Activated CD8-positive, alpha-beta memory T cell treated with anti-CD3 and anti-CD28 coated beads, Interleukin-2, amount 50 U/mL, for 1 hour (primary cell): ENCODE data around the gene ARHGAP6.
"Not testable (repeated sequence)": the region's sequence is repeated elsewhere in the genome, so short reads cannot be mapped to it uniquely, and the experiment has no call there.

Experiments
- DNase-seq: peaks from one replicate; pipeline ENCODE4 v3.0.0-alpha.2; 2020; ENCODE audit errors: extremely low read depth

The ARHGAP6 gene

DNA sequence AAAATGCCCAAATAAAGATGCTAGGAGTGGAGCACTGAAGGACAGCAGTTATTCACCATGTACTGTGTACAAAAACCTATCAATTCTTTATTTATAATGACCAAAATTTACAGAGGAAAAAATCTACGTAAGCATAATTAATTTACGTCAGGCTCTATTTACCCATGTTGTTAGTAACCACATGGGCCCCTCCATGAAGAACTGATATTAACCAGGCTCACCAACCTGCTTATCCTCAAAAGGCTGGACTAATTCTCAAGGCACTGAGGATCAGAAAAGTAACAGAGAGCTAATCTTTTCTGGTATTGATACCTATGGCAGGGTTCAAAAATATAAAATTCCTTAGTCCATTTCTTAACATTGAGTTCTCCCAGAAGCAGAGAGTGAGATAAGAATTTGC, 140.0 kb downstream of the ARHGAP6 start:
- no peak for DNase-seq

DNA sequence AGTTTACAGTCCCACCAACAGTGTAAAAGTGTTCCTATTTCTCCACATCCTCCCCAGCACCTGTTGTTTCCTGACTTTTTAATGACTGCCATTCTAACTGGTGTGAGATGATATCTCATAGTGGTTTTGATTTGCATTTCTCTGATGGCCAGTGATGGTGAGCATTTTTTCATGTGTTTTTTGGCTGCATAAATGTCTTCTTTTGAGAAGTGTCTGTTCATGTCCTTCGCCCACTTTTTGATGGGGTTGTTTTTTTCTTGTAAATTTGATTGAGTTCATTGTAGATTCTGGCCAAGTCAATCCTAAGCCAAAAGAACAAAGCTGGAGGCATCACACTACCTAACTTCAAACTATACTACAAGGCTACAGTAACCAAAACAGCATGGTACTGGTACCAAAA, 146.5 kb downstream of the ARHGAP6 start:
- DNase-seq = not testable (repeated sequence)

DNA sequence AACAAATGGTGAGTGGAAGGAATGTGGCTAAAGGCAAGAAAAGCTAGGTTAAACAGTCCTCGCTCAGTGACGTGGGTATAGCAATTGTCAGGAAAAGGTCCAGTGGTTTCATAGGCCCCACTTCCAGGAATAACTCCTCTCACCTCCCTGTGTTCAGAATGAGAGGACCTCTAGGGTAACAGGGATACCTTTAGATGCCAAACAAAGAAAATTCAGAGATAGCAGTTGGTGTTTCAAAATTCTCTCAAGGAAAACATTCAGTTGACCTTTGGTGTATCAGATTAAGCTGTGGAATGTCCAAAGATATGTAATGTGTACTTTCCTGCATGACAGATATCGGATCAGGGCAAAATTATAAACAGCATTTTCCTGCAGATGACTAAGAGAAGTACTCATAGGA, 155.9 kb downstream of the ARHGAP6 start:
- DNase-seq = no peak

DNA sequence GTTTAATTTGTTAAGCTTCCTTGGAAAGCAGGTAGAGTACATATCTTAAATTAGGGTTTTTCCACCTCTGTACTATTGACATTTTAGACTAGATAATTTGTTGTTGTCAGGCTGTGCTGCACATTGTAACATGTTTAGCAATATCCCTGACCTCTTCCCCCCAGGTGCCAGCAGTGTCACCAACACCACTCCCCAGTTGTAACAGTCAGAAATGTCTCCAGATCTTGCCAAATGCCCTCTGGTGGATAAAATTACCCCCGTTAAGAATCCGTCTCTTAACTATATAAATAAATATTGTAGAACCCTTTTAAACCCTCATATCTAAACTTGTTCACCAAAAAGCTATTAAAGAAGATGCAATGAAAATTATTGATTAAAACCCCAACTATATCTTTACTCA, 161.5 kb downstream of the ARHGAP6 start:
- no peak for DNase-seq

DNA sequence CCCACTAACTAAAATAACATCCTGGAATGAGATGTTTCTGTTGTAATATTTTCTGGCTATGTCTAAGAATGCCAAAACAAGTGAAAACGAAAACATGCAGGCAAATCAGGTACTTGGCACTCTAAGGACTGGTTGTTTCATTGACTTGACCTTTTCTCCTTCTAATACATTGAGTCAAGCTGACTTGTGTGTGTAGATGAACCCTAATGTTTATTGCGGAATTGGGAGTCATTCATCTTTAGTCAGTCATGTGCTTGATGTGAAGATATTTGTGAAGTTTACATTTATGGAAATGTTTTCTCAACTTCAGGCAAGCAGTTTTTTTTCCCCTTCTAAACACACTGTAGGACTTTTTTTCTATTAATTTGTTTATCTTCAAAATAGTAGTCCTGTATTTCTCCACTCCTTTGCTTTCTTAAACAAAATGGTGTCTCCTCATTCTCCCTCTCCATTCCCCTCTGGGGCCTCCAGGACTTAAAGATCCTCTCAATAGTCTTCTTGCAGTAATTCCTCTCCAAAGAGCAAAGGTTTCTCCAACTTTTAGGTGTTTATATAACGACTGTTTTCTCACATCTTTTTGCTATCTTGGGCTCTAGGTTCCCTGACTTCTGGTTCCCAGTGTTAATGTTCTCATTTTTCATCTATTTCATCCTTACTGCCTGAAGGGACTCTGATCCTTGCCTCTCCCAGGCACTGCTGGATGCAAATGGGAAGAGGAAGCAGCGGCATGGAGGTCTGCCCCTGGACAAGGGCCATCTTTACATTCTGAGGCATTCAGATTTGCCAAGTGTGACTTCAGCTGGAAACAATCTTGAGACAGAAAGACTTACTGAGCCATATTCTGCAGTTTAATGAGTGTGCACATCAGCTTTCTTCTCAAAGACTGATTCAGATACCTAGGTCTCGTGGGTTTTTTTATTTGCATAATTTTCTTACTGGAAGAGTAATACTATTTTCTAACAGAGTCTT, 166.4 kb downstream of the ARHGAP6 start:
- no peak for DNase-seq

DNA sequence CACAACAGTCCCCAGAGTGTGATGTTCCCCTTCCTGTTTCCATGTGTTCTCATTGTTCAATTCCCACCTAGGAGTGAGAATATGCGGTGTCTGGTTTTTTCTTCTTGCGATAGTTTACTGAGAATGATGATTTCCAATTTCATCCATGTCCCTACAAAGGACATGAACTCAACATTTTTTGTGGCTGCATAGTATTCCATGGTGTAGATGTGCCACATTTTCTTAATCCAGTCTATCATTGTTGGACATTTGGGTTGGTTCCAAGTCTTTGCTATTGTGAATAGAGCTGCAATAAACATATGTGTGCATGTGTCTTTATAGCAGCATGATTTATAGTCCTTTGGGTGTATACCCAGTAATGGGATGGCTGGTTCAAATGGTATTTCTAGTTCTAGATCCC, 174.3 kb downstream of the ARHGAP6 start:
- not testable (repeated sequence) for DNase-seq

DNA sequence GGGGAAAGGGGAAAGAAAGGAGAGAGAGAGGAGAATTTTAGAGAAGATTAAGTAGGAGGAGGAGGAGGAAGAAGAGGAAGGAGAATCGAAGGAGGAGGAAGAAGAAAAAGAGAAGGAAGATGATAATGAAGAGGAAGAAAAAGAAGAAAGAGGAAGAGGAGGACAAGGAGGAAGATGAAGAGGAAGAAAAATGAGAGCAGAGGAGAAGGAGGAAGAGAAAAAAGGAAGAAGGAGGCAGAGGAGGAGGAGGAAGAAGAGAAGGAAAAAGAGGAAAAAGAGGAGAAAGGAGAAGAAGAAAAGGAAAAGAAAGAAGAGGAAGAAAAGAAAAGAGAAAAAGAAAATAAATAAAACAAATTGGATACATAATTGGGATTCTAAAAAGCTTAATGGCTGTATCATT, 181.4 kb downstream of the ARHGAP6 start:
- no peak for DNase-seq

DNA sequence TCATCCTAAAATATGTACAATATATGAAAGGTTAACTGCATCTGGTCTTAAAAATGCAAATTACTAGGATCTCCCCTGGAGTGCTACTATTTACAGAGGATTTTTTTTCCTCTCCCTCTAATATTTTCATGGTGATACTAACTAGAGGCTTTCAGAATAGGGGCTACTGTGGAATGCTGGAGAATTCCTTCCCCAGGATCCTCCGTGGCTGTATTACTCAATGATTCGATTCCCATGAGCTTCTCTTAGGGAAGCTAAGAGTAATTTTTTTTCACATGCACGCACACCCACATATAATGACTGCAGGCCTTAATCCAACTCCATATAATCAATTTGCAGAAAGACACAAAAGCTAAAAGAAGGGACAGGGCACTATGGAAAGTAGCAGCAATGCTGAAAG, 184.7 kb downstream of the ARHGAP6 start:
- DNase-seq = no peak

DNA sequence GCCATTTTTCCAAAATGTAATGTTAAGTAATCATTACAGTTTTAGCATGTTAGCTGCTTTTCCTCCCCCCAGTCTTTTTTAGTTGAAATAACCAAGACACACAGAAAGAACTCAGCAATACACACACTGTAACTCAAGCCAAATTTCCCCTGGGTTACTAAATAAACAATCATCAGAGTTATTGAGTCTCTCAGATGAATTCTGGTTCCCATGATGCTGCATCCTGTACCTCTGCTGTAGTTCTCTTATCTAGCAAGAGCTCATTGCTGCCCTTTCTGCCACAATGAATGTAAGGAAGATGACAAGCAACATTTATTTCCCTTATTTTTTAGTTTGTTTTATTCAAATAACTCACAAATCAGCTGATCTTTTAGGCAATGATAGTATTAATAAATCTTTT, 185.1 kb downstream of the ARHGAP6 start:
- DNase-seq = no peak

DNA sequence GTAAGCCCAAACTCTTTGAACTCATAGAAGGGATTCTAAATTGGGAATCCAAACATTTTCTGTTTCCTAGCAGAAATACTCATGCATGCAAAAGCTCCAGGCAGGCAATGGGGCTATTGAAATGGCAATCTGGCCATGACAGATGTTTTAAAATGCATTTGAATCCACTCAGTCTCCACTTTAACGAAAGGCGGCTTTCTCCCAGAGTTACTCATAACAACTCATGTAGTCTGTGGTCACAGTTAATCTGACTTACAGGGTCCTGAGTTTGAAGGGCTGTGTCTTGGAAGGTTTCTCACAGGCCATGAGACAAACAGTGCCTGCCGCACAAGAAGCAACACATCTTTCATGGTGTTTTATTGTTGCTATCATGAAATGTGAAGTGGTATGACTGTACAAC, 186.8 kb downstream of the ARHGAP6 start:
- no peak for DNase-seq

DNA sequence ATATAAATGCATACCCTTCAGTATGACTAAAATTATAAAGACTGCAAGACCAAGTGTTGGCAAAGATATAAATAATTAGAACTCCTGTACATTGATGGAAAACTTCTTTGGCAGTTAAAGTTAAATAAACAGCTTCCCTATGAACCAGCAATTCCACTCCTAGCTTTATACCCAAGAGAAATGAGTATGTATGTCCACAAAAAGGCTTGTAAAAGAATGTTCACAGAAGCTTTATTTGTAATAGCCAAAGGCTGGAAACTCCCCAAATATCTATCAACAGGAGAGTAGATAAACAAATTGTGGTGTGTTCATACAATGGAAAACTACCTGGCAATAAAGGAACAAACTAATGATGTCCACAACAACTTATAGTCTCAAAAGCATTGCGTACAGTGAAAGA, 187.7 kb downstream of the ARHGAP6 start:
- no peak for DNase-seq

DNA sequence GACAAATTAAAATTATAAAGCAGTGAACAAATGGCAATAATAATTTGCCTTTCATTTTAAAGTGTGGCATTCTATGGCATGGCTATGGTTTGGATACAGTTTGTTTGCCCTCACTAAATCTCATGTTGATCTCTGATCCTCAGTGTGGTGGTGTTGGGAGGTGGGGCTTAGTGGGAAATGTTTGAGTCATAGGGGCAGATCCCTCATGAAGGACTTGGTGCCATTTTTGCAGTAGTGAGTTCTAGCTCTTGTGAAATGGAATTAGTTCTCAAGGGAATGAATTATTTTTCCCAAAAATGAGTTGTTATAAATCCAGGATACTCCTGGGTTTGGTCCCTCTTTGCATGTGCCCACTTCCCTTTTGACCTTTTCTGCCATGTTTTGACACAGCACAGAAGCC, 191.1 kb downstream of the ARHGAP6 start:
- no peak for DNase-seq

DNA sequence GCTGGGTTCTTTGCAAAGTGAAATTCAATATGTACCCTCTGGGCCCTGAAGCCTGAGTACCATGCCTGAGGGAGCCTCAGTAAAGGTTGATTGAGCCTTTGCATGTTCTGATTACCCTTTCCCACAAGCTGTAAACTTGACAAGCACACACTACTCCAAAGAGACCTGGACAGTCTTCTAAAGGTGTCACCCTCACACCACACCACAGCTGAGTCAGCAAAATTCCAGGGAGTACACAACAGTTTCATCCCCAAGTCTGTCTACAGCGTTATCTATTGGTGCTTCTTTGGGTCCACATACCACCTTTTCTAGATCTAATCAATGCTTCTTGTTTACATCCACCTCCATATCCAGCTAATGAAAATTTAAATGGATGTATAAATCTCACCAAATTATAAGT, 191.7 kb downstream of the ARHGAP6 start:
- DNase-seq = no peak

DNA sequence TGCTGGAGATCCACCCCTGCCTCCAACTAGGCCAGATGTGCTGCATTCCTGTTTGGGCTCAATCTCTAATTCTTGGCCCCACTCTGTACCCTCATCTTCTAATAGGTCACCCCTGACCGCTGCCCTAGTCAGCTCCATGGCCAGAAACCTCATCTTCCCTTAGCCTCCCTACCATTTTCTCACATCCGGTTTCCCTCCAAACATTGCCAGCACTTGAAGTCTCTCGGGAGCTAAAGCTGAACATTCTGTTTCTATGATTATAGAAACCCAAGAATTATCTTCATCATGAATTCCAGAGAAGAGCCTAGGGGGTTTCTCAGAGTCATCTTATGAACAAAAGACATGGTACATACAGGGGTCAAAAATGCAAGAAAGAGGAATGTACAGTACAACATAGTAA, 192.8 kb downstream of the ARHGAP6 start:
- no peak for DNase-seq

DNA sequence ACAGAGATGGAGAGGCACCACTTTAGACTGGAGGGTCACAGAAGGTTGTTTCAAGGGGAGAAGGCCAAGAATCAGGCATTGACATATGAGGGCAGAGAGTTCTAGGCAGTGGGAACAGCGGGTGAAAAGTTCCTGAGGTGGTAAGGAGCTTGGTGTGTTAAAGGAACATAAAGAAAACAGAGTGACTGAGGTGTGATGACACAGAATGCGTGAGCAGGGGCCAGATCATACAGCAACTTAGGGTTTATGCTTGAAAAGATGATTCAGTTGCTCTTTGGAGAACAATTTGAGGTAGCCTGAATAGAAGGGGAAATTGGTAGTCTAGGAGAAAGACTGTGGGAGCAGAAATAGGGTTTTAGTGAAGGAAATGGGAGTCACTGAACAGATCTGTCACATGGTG, 193.3 kb downstream of the ARHGAP6 start:
- DNase-seq = no peak

DNA sequence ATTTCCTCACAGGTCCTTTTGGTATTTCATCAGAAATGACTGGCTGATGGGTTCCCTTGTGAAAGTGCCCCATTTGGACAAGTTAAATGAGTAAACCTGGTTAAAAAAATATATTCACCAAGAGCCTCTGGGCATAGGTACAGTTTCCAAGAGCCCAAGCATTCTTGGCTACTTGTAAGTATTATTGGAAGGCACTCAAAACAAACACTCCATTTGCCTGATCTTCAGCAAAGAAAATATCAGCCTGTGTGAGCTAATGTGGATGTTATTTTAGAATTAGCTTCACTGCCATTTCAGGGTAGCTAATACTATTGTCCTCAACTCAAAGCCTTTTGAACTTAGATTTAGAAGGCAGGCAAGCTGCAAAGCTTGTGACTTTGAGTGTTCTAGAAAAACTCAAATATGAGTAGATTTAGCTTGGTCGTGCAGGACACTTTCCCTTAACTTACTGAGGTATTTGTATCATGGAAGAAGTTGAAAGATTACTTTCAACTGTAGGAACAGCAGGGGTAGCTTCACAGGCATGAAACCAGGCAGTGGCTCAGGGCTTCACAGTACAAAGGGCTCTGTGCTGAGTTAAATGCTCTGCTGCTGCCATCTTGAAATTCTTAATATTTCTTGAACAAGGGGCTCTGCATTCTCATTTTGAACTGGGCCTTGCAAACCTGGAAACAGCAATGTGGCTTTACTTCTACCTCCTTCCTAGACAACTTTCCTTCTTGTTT, 195.3 kb downstream of the ARHGAP6 start:
- DNase-seq = no peak

DNA sequence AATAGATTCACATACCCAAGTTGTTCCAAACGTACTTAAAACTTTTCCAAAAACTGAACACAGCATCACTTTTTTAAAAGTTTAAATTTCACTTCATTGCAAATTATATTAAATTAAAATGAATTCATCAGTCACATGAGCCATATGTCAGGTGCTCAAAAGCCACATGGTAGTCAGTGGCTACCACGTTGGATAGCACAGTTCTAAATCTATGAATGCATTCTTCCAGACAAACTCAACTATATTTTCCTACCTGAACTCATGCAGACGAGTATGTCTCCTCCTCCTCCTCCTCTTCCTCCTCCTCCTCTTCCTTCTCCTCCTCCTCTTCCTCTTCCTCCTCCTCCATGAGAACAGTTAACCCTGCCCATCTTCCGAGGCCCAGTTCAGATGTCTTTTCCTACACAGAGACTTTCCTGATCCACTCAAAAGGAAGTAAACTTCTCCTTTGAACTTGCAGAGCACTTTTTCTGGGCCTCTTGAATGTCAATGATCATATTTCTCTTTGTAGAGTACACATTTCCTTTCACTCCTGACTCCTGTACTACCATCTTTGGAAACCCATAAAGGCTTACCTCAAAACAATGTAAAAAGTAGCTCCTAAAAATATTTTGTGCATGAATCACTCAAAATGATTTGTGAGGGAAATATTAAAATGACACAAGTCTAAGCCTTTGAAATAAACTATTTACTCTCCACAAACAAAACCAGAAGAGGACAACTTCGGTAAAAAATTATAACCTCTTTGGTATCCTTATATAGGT, 199.9 kb downstream of the ARHGAP6 start:
- no peak for DNase-seq

DNA sequence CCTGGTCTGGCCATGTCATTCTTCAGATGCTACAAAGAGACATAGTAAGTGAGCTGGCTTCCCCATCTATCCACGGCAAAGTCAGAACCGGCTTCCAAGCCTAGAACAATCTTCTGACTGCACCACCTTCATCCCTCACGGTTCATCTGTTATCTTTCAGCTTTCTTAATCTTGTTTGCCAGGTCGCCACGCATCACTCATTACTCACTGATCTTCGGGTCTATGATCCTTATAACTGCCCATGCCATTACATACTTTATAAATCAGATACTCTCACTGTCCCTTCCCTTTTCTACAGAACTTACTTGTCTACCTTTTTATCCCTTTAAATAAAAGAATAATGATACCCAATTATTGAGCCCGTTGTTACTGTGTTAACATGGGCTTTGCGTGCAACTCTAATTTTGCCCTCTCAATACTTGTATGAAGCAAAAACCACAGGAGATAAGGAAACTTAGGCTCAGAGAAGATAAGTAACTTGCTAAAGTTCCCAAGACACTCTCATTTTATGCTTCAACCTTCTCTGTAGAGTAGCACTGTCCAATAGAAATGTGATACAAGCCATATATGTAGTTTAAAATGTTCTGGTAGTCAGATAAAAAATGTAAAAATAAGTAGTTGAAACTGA, 200.8 kb downstream of the ARHGAP6 start:
- no peak for DNase-seq

DNA sequence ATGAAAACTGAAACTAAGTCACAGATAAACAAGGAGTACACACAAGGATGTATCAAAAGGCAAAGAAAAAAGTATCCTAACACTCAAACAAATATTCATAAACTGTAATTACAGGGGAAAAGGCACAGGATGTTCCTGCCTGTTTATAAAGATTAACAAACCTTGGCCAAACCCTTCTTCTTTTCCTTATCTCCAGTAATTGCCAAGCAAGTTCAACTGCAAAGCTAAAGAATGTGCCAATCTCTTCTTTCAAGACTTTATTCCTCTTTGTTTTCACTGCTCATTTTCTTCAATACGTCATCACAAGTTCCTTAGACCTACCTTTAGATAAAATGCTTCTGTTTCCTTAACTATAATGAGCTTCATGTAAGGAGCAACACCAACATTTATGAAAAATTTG, 201.3 kb downstream of the ARHGAP6 start:
- DNase-seq = no peak

DNA sequence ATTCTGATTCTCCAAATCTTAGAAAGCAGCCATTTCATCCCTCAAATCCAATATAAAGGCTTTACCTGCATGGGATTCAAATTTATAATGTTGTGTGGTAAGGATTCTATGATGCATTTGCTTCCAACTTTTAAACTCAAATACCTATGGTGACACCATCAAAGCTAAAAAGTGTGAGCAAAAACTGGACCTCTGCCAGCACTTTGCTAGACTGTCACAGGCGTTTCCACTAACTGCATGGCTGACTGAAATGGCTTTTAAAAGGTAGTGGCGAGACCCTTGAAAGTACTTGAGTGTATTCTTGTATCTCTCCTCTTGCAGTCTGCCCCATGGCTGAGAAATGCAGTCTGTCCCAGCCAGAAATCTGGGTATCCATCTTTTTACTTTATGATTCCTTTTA, 203.1 kb downstream of the ARHGAP6 start:
- DNase-seq = no peak

DNA sequence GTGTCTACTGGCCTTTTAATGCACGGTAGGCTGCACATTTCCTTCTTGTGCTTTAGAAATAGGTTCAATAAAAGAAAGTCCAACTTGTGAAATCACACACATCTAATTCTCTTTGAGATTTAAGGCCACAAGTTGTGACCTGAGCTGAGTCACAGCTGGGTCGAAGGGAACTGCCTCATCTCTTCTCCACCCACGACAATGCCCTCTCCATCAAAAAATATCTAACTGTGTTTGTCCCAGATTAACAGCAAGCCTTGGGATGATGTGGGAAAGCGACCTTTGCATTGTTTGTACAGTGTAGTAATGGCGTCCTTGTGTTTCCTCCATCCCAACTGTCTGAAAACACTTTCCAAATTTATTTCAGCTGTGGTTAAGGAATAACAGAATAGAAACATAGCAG, 203.6 kb downstream of the ARHGAP6 start:
- DNase-seq = no peak
